ENCODE results near the gene POU6F2.

- TF ChIP-seq CTCF (IDR thresholded peaks at IDR 0.05) (no peak), POLR2AphosphoS5 (IDR thresholded peaks at IDR 0.05) (no peak)
Observed at GRCh38 chr7:39069896-39070881, 92.5 kb downstream of the POU6F2 start.
